ENCODE data around the gene BANP.
"Not testable (repeated sequence)": the region's sequence is repeated elsewhere in the genome, so short reads cannot be mapped to it uniquely, and the experiment has no call there.

- not testable (repeated sequence) for TF ChIP-seq CTCF (IDR thresholded peaks at IDR 0.05; ENCODE audit: poor library complexity); EZH2phosphoT487 (IDR thresholded peaks at IDR 0.05; ENCODE audit: low read depth, severe bottlenecking, unreplicated experiment)
Observed at GRCh38 chr16:88094253-88094575, 143.0 kb downstream of the BANP start.
